ENCODE measurements around the gene ATP8B4.
"Not testable (repeated sequence)": the region's sequence is repeated elsewhere in the genome, so short reads cannot be mapped to it uniquely, and the experiment has no call there.

Gene ATP8B4

GRCh38 chr15:49963033-49963772 is 155.8 kb downstream of the ATP8B4 start:
- H3K36me3 ChIP-seq (ENCODE audit: insufficient read depth, low read length); H2AFZ ChIP-seq (ENCODE audit: low read depth, low read length); H3K4me3 ChIP-seq (ENCODE audit: low read length); H3K9me3 ChIP-seq (ENCODE audit: low read length); H3K27me3 ChIP-seq (ENCODE audit: insufficient read depth, low read length); H3K4me1 ChIP-seq (ENCODE audit: insufficient read depth, low read length): not testable (repeated sequence)

GRCh38 chr15:49962044-49962602 is 156.9 kb downstream of the ATP8B4 start:
- H2AFZ ChIP-seq (ENCODE audit: low read depth, low read length) = no peak overlapping the region

GRCh38 chr15:49953421-49953820 is 165.6 kb downstream of the ATP8B4 start:
- no peak overlapping the region for H3K4me3 ChIP-seq (ENCODE audit: low read length)
- H3K36me3 ChIP-seq (ENCODE audit: insufficient read depth, low read length) = no peaks in the 10 kb centered on the region
- no peaks in the 10 kb centered on the region for H3K9me3 ChIP-seq (ENCODE audit: low read length)
- H3K4me1 ChIP-seq (ENCODE audit: insufficient read depth, low read length) = no peaks in the 10 kb centered on the region
- no peaks in the 10 kb centered on the region for H3K27me3 ChIP-seq (ENCODE audit: insufficient read depth, low read length)
- no peak overlapping the region for H2AFZ ChIP-seq (ENCODE audit: low read depth, low read length)

More at GRCh38 chr15:49962044-49962602, 156.9 kb downstream of the ATP8B4 start:
- Histone ChIP-seq H3K4me3 (ENCODE audit: low read length) (no peak overlapping the region), H3K27me3 (ENCODE audit: insufficient read depth, low read length) (no peaks in the 10 kb centered on the region), H3K4me1 (ENCODE audit: insufficient read depth, low read length) (no peaks in the 10 kb centered on the region), H3K9me3 (ENCODE audit: low read length) (no peaks in the 10 kb centered on the region), H3K36me3 (ENCODE audit: insufficient read depth, low read length) (no peaks in the 10 kb centered on the region)

GRCh38 chr15:49946681-49947080 is 172.4 kb downstream of the ATP8B4 start:
- Histone ChIP-seq H3K4me3 (ENCODE audit: low read length) (no peak overlapping the region), H3K36me3 (ENCODE audit: insufficient read depth, low read length) (no peaks in the 10 kb centered on the region), H3K4me1 (ENCODE audit: insufficient read depth, low read length) (no peaks in the 10 kb centered on the region), H2AFZ (ENCODE audit: low read depth, low read length) (no peak overlapping the region), H3K27me3 (ENCODE audit: insufficient read depth, low read length) (no peaks in the 10 kb centered on the region), H3K9me3 (ENCODE audit: low read length) (no peaks in the 10 kb centered on the region)

- Histone ChIP-seq H2AFZ (ENCODE audit: low read depth, low read length) (no peak overlapping the region), H3K27me3 (ENCODE audit: insufficient read depth, low read length) (no peaks in the 10 kb centered on the region), H3K4me1 (ENCODE audit: insufficient read depth, low read length) (no peaks in the 10 kb centered on the region)
Observed at GRCh38 chr15:49934487-49934886, 184.5 kb downstream of the ATP8B4 start.

GRCh38 chr15:49927189-49927861 is 191.7 kb downstream of the ATP8B4 start:
- Histone ChIP-seq H3K4me3 (ENCODE audit: low read length) (no peak overlapping the region), H3K27me3 (ENCODE audit: insufficient read depth, low read length) (no peaks in the 10 kb centered on the region), H3K4me1 (ENCODE audit: insufficient read depth, low read length) (no peaks in the 10 kb centered on the region), H3K36me3 (ENCODE audit: insufficient read depth, low read length) (no peaks in the 10 kb centered on the region), H2AFZ (ENCODE audit: low read depth, low read length) (no peak overlapping the region), H3K9me3 (ENCODE audit: low read length) (no peaks in the 10 kb centered on the region)

More at GRCh38 chr15:49934487-49934886, 184.5 kb downstream of the ATP8B4 start:
- H3K36me3 ChIP-seq (ENCODE audit: insufficient read depth, low read length) = no peaks in the 10 kb centered on the region
- H3K9me3 ChIP-seq (ENCODE audit: low read length) = no peaks in the 10 kb centered on the region
- H3K4me3 ChIP-seq (ENCODE audit: low read length) = no peak overlapping the region

GRCh38 chr15:49926740-49927139 is 192.3 kb downstream of the ATP8B4 start:
- Histone ChIP-seq H3K9me3 (ENCODE audit: low read length) (no peaks in the 10 kb centered on the region), H3K4me3 (ENCODE audit: low read length) (no peak overlapping the region), H3K4me1 (ENCODE audit: insufficient read depth, low read length) (no peaks in the 10 kb centered on the region), H3K36me3 (ENCODE audit: insufficient read depth, low read length) (no peaks in the 10 kb centered on the region), H2AFZ (ENCODE audit: low read depth, low read length) (no peak overlapping the region), H3K27me3 (ENCODE audit: insufficient read depth, low read length) (no peaks in the 10 kb centered on the region)

GRCh38 chr15:49923671-49924070 is 195.4 kb downstream of the ATP8B4 start:
- H3K9me3 ChIP-seq (ENCODE audit: low read length) = no peaks in the 10 kb centered on the region
- H2AFZ ChIP-seq (ENCODE audit: low read depth, low read length) = no peak overlapping the region
- no peak overlapping the region for H3K4me3 ChIP-seq (ENCODE audit: low read length)
- H3K27me3 ChIP-seq (ENCODE audit: insufficient read depth, low read length) = no peaks in the 10 kb centered on the region
- no peaks in the 10 kb centered on the region for H3K4me1 ChIP-seq (ENCODE audit: insufficient read depth, low read length)
- H3K36me3 ChIP-seq (ENCODE audit: insufficient read depth, low read length) = no peaks in the 10 kb centered on the region

GRCh38 chr15:49919034-49919433 is 200.0 kb downstream of the ATP8B4 start:
- no peak overlapping the region for H3K4me3 ChIP-seq (ENCODE audit: low read length)
- H3K36me3 ChIP-seq (ENCODE audit: insufficient read depth, low read length) = no peaks in the 10 kb centered on the region
- H3K27me3 ChIP-seq (ENCODE audit: insufficient read depth, low read length) = no peaks in the 10 kb centered on the region
- no peaks in the 10 kb centered on the region for H3K9me3 ChIP-seq (ENCODE audit: low read length)
- no peaks in the 10 kb centered on the region for H3K4me1 ChIP-seq (ENCODE audit: insufficient read depth, low read length)
- no peak overlapping the region for H2AFZ ChIP-seq (ENCODE audit: low read depth, low read length)

- Histone ChIP-seq H3K4me3 (ENCODE audit: low read length) (no peak overlapping the region), H3K9me3 (ENCODE audit: low read length) (no peaks in the 10 kb centered on the region), H2AFZ (ENCODE audit: low read depth, low read length) (no peak overlapping the region), H3K36me3 (ENCODE audit: insufficient read depth, low read length) (no peaks in the 10 kb centered on the region), H3K4me1 (ENCODE audit: insufficient read depth, low read length) (no peaks in the 10 kb centered on the region), H3K27me3 (ENCODE audit: insufficient read depth, low read length) (no peaks in the 10 kb centered on the region)
Observed at GRCh38 chr15:49918121-49918520, 200.9 kb downstream of the ATP8B4 start.

GRCh38 chr15:49916998-49917397 is 202.0 kb downstream of the ATP8B4 start:
- no peak overlapping the region for H2AFZ ChIP-seq (ENCODE audit: low read depth, low read length)
- no peaks in the 10 kb centered on the region for H3K4me1 ChIP-seq (ENCODE audit: insufficient read depth, low read length)
- no peaks in the 10 kb centered on the region for H3K36me3 ChIP-seq (ENCODE audit: insufficient read depth, low read length)
- no peaks in the 10 kb centered on the region for H3K9me3 ChIP-seq (ENCODE audit: low read length)
- H3K27me3 ChIP-seq (ENCODE audit: insufficient read depth, low read length) = no peaks in the 10 kb centered on the region
- no peak overlapping the region for H3K4me3 ChIP-seq (ENCODE audit: low read length)

- Histone ChIP-seq H3K36me3 (ENCODE audit: insufficient read depth, low read length) (no peaks in the 10 kb centered on the region), H2AFZ (ENCODE audit: low read depth, low read length) (no peak overlapping the region), H3K4me3 (ENCODE audit: low read length) (no peak overlapping the region), H3K9me3 (ENCODE audit: low read length) (no peaks in the 10 kb centered on the region), H3K27me3 (ENCODE audit: insufficient read depth, low read length) (no peaks in the 10 kb centered on the region), H3K4me1 (ENCODE audit: insufficient read depth, low read length) (no peaks in the 10 kb centered on the region)
Observed at GRCh38 chr15:49915822-49916221, 203.2 kb downstream of the ATP8B4 start.

GRCh38 chr15:49908933-49909295 is 210.1 kb downstream of the ATP8B4 start:
- H2AFZ ChIP-seq (ENCODE audit: low read depth, low read length) = no peak overlapping the region
- no peaks in the 10 kb centered on the region for H3K9me3 ChIP-seq (ENCODE audit: low read length)
- no peak overlapping the region for H3K4me3 ChIP-seq (ENCODE audit: low read length)
- H3K36me3 ChIP-seq (ENCODE audit: insufficient read depth, low read length) = no peaks in the 10 kb centered on the region
- no peaks in the 10 kb centered on the region for H3K4me1 ChIP-seq (ENCODE audit: insufficient read depth, low read length)
- no peaks in the 10 kb centered on the region for H3K27me3 ChIP-seq (ENCODE audit: insufficient read depth, low read length)
